Measurements from ENCODE around the gene HOXD3. TPM values are rescaled to one million over a fixed set of nuclear protein-coding genes. Genes with fewer than 3 reads are reported as not detected.

The HOXD3 gene
- total RNA-seq, 1 donor from 2014 or later: not detected

GRCh38 chr2:176110415-176111308 lies 46.4 kb upstream of the HOXD3 start:
- H3K4me1 Mint-ChIP-seq (ENCODE audit: low read depth): peaks cover 22% of the 10 kb centered on the region
- no peak for DNase-seq (ENCODE audit: low spot score)
- H3K36me3 Mint-ChIP-seq (ENCODE audit: low read depth): peaks cover 3% of the 10 kb centered on the region
- H3K9me3 Mint-ChIP-seq (ENCODE audit: low read depth): no peaks in the 10 kb centered on the region
- H3K4me3 Mint-ChIP-seq (ENCODE audit: unreplicated experiment): no peak overlapping the region
- peaks cover 81% of the 10 kb centered on the region for H3K27me3 Mint-ChIP-seq (ENCODE audit: low read depth)
- TF ChIP-seq, protein P1, sequence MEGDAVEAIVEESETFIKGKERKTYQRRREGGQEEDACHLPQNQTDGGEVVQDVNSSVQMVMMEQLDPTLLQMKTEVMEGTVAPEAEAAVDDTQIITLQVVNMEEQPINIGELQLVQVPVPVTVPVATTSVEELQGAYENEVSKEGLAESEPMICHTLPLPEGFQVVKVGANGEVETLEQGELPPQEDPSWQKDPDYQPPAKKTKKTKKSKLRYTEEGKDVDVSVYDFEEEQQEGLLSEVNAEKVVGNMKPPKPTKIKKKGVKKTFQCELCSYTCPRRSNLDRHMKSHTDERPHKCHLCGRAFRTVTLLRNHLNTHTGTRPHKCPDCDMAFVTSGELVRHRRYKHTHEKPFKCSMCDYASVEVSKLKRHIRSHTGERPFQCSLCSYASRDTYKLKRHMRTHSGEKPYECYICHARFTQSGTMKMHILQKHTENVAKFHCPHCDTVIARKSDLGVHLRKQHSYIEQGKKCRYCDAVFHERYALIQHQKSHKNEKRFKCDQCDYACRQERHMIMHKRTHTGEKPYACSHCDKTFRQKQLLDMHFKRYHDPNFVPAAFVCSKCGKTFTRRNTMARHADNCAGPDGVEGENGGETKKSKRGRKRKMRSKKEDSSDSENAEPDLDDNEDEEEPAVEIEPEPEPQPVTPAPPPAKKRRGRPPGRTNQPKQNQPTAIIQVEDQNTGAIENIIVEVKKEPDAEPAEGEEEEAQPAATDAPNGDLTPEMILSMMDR (IDR thresholded peaks at IDR 0.05): no peak
- no peak overlapping the region for H3K27ac Mint-ChIP-seq (ENCODE audit: unreplicated experiment)

GRCh38 chr2:176111309-176111663 lies 45.8 kb upstream of the HOXD3 start:
- H3K9me3 Mint-ChIP-seq (ENCODE audit: low read depth): no peaks in the 10 kb centered on the region
- peaks cover 80% of the 10 kb centered on the region for H3K27me3 Mint-ChIP-seq (ENCODE audit: low read depth)
- TF ChIP-seq, protein P1 (IDR thresholded peaks at IDR 0.05): peak; percentile 77
- H3K27ac Mint-ChIP-seq (ENCODE audit: unreplicated experiment): no peak overlapping the region
- peaks cover 17% of the 10 kb centered on the region for H3K4me1 Mint-ChIP-seq (ENCODE audit: low read depth)
- no peak for DNase-seq (ENCODE audit: low spot score)
- H3K36me3 Mint-ChIP-seq (ENCODE audit: low read depth): peaks cover 1% of the 10 kb centered on the region
- no peak overlapping the region for H3K4me3 Mint-ChIP-seq (ENCODE audit: unreplicated experiment)

DNA sequence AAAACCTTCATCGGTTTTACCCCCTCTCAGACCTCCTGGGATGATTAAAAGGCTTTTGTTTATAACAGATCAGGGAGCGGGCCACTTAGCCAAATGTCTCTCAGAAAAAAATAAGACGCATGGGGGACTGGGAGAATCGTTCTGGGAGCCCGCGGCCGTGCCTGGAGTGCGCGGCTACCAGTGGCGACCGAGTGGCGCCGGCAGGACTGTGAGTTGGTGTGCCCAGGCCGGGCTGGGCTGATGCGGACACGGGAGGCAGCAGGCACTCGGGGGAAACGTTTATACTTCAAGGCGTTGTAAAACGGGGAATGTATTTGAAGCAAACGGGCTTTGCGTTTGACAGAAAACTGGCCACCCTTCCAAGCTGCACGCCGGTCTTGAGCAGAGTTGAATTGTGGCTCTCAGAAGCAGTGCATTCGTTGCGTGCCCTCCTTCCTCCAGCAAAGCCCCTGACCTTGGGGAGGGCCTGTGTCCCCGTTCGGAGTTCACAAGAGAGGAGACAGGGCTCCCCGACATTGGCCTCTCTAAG lies 45.2 kb upstream of the HOXD3 start:
- TF ChIP-seq, protein P1 (IDR thresholded peaks at IDR 0.05): no peak
- H3K9me3 Mint-ChIP-seq (ENCODE audit: low read depth): peaks cover 3% of the 10 kb centered on the region
- H3K36me3 Mint-ChIP-seq (ENCODE audit: low read depth): no peaks in the 10 kb centered on the region
- H3K4me3 Mint-ChIP-seq (ENCODE audit: unreplicated experiment): no peak overlapping the region
- H3K27me3 Mint-ChIP-seq (ENCODE audit: low read depth): peaks cover 84% of the 10 kb centered on the region
- no peak overlapping the region for H3K27ac Mint-ChIP-seq (ENCODE audit: unreplicated experiment)
- H3K4me1 Mint-ChIP-seq (ENCODE audit: low read depth): peaks cover 14% of the 10 kb centered on the region
- no peak for DNase-seq (ENCODE audit: low spot score)

DNA sequence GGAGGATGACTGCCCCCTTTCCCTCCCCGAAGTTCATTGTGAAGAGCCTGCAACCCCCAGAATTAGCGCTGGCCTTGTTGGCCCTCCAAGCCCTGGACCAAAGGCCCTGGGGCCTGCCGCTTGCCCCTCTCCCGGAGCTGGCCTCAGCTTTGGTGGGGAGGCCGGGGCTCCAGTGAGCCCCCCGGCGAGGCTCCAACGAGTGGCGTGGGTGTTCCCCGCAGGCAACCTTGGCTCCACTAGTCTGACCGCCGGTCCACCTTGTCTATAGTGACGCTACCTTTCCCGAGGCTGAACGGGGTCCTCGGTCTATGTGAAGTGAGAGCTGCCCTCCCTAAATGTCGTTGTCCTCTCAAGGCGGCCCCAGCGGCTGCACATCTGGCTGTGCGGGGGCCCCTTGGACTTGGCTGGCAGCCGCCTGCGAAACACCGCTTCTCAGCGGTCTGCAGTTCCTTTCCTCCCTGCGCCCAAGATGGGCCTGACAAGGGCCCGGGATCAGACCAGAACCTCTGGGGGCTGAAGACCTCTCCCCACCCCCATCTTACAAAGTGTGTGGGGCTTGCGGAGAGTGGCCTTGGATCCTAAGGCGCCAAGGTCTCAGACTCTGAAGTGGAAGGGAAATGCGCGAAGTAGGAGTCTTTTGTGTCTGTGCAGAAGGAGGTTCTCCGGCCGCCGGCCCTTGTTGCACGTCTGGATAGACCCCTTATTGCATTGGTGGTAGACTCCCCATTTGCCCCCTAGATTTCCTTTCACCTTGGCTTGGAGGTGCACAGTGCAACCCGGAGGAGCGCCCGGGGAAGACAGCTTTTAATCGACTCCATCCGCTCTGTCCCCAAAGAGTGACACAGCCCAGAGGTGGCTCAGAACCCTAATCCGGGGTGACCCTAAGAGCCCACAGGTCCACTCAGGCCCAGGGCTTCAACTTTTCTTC lies 44.5 kb upstream of the HOXD3 start:
- Mint-ChIP-seq H3K4me1 (ENCODE audit: low read depth) (peaks cover 10% of the 10 kb centered on the region), H3K9me3 (ENCODE audit: low read depth) (peaks cover 3% of the 10 kb centered on the region), H3K4me3 (ENCODE audit: unreplicated experiment) (no peak overlapping the region), H3K36me3 (ENCODE audit: low read depth) (no peaks in the 10 kb centered on the region), H3K27ac (ENCODE audit: unreplicated experiment) (no peak overlapping the region), H3K27me3 (ENCODE audit: low read depth) (peaks cover 85% of the 10 kb centered on the region)
- TF ChIP-seq, protein P1 (IDR thresholded peaks at IDR 0.05): no peak
- no peak for DNase-seq (ENCODE audit: low spot score)
